Stimulated activated CD8-positive, alpha-beta memory T cell treated with anti-CD3 and anti-CD28 coated beads, Interleukin-7, amount 100 ng/mL, for 48 hours (primary cell): ENCODE data around the gene RWDD2A.

Experiments
- DNase-seq, 2 donors: peaks; one replicate each; pipeline ENCODE4 v3.0.0-alpha.2; 2020; ENCODE audit warnings: low read depth in 1 of 2; ENCODE audit errors: extremely low read depth in 1 of 2

The RWDD2A gene

GRCh38 chr6:83198486-83199172, 5.5 kb downstream of the RWDD2A start:
- no peak for DNase-seq

- DNase-seq: no peak
Observed at GRCh38 chr6:83199173-83199862, 6.2 kb downstream of the RWDD2A start.

GRCh38 chr6:83199863-83200225, 6.7 kb downstream of the RWDD2A start:
- no peak for DNase-seq

GRCh38 chr6:83202031-83202430, 8.9 kb downstream of the RWDD2A start:
- no peak for DNase-seq

GRCh38 chr6:83215131-83216047, 22.2 kb downstream of the RWDD2A start:
- DNase-seq: no peak

- no peak for DNase-seq
Observed at GRCh38 chr6:83216806-83217205, 23.6 kb downstream of the RWDD2A start.

GRCh38 chr6:83218646-83219045, 25.5 kb downstream of the RWDD2A start:
- no peak for DNase-seq

GRCh38 chr6:83220121-83220520, 27.0 kb downstream of the RWDD2A start:
- DNase-seq: no peak

- no peak for DNase-seq
Observed at GRCh38 chr6:83221276-83221675, 28.1 kb downstream of the RWDD2A start.

GRCh38 chr6:83221889-83222479, 28.8 kb downstream of the RWDD2A start:
- DNase-seq: no peak

GRCh38 chr6:83226517-83226916, 33.4 kb downstream of the RWDD2A start:
- no peak for DNase-seq

GRCh38 chr6:83231146-83231545, 38.0 kb downstream of the RWDD2A start:
- DNase-seq: no peak

GRCh38 chr6:83247471-83247870, 54.3 kb downstream of the RWDD2A start:
- no peak for DNase-seq
